Progenitor cell of endocrine pancreas (in vitro differentiated cells): ENCODE data around the gene GZF1. TPM values are rescaled to one million over a fixed set of nuclear protein-coding genes. Genes with fewer than 3 reads are reported as not detected.

Source experiments
- DNase-seq: peaks from one replicate; pipeline ENCODE4 v3.0.0; 2021; ENCODE audit warnings: low spot score; ENCODE audit not compliant: unreplicated experiment
- H3K27ac Mint-ChIP-seq: 2 replicates; pipeline ENCODE4 v1.8.0; 2021; ENCODE audit warnings: mild to moderate bottlenecking, moderate library complexity, mixed read lengths
- H3K27me3 Mint-ChIP-seq: 2 replicates; pipeline ENCODE4 v1.8.0; 2021; ENCODE audit warnings: mixed read lengths
- H3K36me3 Mint-ChIP-seq: 2 replicates; pipeline ENCODE4 v1.8.0; 2022; ENCODE audit warnings: mixed read lengths; ENCODE audit not compliant: insufficient read depth
- H3K4me1 Mint-ChIP-seq: 2 replicates; pipeline ENCODE4 v1.8.0; 2021; ENCODE audit warnings: low read depth, mixed read lengths
- H3K4me3 Mint-ChIP-seq: 2 replicates; pipeline ENCODE4 v1.8.0; 2021; ENCODE audit warnings: low read depth, mild to moderate bottlenecking, moderate library complexity, mixed read lengths
- H3K9me3 Mint-ChIP-seq: 2 replicates; pipeline ENCODE4 v1.8.0; 2021; ENCODE audit warnings: low read depth, mixed read lengths
- CTCF ChIP-seq: fragments of 200-600 bp; sonication (generic); IDR thresholded peaks from one replicate; pipeline ENCODE4 v1.5.0; 2021; ENCODE audit warnings: antibody characterized with exemption, mild to moderate bottlenecking; ENCODE audit not compliant: unreplicated experiment
- total RNA-seq: library from RNA; stranded (reverse); gene quantifications from 2 replicates; pipeline ENCODE4 v1.2.1, GENCODE V29; 2021

The GZF1 gene
- total RNA-seq, 1 donor from 2014 or later: 14.3 TPM

DNA sequence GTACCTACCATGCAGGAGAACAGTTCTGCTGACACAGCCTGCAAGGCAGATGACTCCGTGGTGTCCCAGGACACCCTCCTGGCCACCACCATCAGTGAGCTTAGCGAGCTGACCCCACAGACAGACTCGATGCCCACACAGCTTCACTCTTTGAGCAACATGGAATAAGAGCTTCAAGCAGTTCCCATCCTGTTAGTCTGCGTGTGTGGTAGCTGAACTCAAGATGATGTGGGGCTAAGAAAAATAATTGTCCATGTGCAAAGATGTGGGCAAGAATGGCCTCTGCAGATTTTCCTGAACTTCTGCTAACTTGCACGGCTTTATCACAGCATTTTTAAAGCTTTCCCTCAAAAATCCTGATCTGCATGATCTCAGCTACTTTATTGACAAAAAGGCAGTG, 8.3 kb downstream of the GZF1 start:
- Mint-ChIP-seq H3K27ac (no peak overlapping the region), H3K4me3 (no peak overlapping the region), H3K9me3 (no peaks in the 10 kb centered on the region), H3K27me3 (no peaks in the 10 kb centered on the region), H3K36me3 (peaks cover 18% of the 10 kb centered on the region), H3K4me1 (peaks cover 5% of the 10 kb centered on the region)
- DNase-seq: no peak
- no peak for TF ChIP-seq CTCF

DNA sequence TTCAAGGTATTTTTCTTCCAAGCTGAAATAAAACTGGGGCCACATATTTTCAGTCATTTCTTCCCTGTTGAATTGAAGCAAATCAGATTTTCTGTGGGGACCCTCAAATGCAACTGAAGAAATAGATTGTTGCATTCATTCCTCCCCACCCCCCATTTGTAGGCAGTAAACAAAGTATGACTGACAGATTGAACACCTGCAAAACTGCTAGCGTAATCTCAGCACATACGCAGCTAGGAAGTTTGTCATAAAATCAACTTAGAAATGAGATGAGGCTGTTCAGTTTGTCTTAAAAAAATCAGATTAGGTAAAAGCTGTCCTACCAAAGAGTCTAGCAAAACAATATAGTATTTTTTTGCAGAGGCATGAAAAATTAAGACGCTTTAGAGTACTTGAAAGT, 8.9 kb downstream of the GZF1 start:
- Mint-ChIP-seq H3K27me3 (no peaks in the 10 kb centered on the region), H3K27ac (no peak overlapping the region), H3K4me1 (peaks cover 5% of the 10 kb centered on the region), H3K36me3 (peaks cover 20% of the 10 kb centered on the region), H3K4me3 (no peak overlapping the region), H3K9me3 (no peaks in the 10 kb centered on the region)
- DNase-seq: no peak
- TF ChIP-seq CTCF: no peak

- Mint-ChIP-seq H3K9me3 (no peaks in the 10 kb centered on the region), H3K4me3 (no peak overlapping the region), H3K4me1 (peaks cover 3% of the 10 kb centered on the region), H3K36me3 (peaks cover 21% of the 10 kb centered on the region), H3K27ac (no peak overlapping the region), H3K27me3 (no peaks in the 10 kb centered on the region)
- TF ChIP-seq CTCF: no peak
- DNase-seq: no peak
Measured at GRCh38 chr20:23371496-23371895, 9.5 kb downstream of the GZF1 start.

GRCh38 chr20:23374441-23374840, 12.5 kb downstream of the GZF1 start:
- H3K27ac Mint-ChIP-seq: no peak overlapping the region
- no peak overlapping the region for H3K4me3 Mint-ChIP-seq
- no peaks in the 10 kb centered on the region for H3K27me3 Mint-ChIP-seq
- TF ChIP-seq CTCF: no peak
- no peaks in the 10 kb centered on the region for H3K9me3 Mint-ChIP-seq
- H3K4me1 Mint-ChIP-seq: no peaks in the 10 kb centered on the region
- peaks cover 24% of the 10 kb centered on the region for H3K36me3 Mint-ChIP-seq
- DNase-seq: no peak

DNA sequence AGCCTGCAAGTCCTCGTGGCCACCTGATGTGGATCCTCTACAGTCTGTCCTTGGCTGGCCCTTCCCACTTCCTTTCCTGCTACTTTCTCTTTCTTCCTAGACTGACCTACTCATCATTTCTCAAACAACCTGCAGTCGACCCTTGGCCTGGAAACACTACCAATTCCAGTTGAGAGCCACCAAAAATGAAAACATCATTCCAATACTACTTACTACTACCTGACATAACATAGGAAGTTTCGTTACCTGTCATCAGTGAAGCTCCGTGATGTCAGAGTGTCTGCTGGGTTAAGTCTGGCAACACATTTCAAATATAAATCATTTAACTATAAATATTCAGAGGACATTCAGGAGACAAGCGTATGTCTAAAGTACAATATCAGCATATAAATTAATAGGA, 13.8 kb downstream of the GZF1 start:
- no peak for DNase-seq
- no peak overlapping the region for H3K27ac Mint-ChIP-seq
- H3K9me3 Mint-ChIP-seq: no peaks in the 10 kb centered on the region
- peaks cover 18% of the 10 kb centered on the region for H3K36me3 Mint-ChIP-seq
- H3K4me3 Mint-ChIP-seq: no peak overlapping the region
- H3K4me1 Mint-ChIP-seq: no peaks in the 10 kb centered on the region
- no peak for TF ChIP-seq CTCF
- no peaks in the 10 kb centered on the region for H3K27me3 Mint-ChIP-seq
